HG03045 (cell line): ENCODE results near the gene USP36.

Source experiments
- ATAC-seq: cut with Tn5 transposase; IDR thresholded peaks from one replicate; pipeline ENCODE4 v1.9.1; 2021; ENCODE audit warnings: mild to moderate bottlenecking, moderate library complexity; ENCODE audit not compliant: unreplicated experiment

The USP36 gene

DNA sequence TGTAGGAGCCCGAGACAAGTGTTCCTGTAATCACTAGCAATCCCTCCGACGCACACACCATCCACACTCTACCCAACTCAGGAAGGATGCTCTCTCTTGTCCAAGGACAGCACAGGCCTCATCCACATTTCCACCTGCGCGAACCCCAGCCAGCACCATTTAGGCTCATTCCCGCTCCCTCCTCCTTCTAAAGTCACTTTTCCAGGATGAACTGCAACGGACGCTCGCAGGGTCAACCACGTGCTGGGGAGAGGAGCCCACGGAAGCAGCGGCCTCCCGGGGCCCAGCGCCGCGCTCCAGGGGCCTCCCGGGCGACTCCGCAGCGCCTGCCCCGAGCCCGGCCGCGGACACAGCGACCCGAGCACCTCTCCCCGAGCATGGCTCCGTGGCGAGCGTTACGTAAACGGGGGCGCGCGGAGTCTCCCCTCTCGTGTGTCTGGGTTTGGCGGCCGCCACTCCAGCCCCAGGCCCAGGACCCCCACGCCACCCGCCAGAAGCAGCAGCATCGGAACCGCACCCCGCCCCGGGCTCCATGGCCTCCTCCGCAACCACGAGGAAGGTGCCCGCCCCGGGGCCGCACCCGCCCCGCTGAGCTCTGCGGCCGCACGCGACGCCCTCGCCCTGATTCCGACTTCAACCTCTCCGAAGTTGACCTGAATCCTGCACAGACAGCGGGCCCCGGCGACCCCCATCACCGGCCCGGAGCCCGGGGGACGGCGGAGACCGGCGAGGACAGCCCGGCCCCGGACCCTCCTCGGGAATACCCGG, 668 bp downstream of the USP36 start:
- ATAC-seq, result peak; percentile 20

DNA sequence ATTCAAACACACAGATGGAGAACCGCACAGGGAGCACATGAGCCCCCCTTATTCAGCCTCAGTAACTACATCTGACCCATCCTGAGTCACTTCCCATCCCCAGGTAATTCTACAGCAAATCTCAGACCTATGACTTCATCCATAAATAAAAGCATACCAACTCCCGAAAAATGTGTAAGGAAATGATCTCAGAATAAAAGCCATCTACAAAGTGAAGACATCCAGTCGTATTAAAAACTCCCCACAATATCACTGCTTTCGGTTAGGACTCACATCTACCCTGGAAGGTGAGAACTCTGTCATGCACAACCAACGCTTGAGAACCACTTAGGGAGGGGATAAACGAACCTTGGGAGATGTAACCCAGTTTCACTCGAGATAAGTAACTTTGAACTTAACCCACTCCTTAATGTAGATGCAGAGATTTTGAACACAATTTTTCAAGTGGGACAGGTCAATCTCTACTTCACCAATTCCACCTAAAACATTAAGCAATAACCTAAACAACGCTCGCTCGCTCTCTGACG, 1.3 kb downstream of the USP36 start:
- no peak for ATAC-seq

DNA sequence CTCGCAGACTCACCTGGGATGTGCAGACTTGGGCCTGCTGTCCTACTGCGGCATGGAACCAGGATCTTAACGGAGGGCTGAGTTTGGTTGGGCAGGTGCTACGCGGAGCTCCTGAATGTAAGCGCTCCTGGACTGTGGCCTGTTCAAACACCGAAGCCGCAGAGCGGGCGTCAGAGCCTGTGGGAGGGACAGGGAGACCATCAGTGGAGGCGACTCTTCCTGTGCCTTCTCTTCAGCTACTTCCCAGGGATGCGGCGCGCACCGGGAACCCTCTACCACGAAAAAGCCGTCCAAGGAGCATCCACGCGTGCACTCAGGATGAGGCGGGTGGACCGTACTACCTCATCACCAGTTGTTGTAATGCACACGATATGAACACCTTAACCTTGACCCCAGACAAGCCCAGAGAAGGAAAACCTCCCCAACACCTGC, 2.0 kb downstream of the USP36 start:
- ATAC-seq, result no peak

GRCh38 chr17:78836420-78837021, 4.1 kb downstream of the USP36 start:
- ATAC-seq, result no peak

DNA sequence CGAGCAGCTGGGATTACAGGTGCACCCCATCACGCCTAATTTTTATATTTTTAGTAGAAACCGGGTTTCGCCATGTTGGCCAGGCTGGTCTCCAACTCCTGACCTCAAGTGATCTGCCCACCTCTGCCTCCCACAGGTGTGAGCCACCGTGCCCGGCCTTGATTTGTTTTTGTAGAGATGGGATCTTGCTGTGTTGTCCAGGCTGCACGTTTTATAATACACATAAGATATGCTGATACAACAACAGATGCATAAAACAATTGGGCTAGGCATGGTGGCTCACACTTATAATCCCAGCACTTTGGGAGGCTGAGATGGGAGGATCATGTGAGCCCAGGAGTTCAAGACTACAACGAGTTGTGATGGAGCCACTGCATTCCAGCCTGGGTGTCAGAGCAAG, 6.0 kb downstream of the USP36 start:
- no peak for ATAC-seq

- no peak for ATAC-seq
These were observed 8.1 kb downstream of the USP36 start for GRCh38 chr17:78832541-78832810.

GRCh38 chr17:78831688-78832540, 8.7 kb downstream of the USP36 start:
- no peak for ATAC-seq

GRCh38 chr17:78829477-78829876, 11.1 kb downstream of the USP36 start:
- ATAC-seq, result no peak

GRCh38 chr17:78828470-78829185, 12.0 kb downstream of the USP36 start:
- no peak for ATAC-seq

DNA sequence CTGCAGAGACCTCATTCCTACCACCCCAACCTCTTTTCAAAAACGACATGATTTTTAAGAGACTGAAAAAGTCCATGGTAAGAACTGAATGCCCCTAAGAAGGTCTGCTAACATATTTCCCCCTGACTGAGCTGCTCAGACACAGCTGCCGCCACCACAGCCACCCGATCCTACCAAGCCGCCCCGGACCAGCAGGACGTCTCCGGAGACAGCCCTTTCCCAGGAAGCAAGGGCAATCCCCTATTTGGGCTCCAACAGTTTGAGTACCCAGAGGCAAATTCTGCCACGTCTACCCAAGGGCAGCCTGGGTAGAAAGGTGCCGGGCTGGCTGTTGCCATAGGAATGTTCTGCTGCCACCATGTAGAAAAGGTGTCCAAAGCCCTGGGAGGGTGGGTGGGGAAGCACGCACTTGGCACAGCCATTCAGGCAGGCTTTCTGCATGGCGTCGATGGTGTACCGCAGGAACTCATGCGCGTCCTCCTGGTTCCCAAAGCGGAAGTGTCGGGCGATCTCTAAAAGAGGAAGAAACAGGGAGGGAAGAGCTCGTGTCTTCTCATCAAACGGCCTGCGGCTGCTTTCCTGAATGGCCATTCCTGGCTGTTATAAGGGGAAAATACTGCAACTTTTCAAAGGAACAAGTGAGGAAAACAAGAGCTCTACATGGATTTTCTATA, 13.6 kb downstream of the USP36 start:
- no peak for ATAC-seq

GRCh38 chr17:78826421-78826820, 14.2 kb downstream of the USP36 start:
- no peak for ATAC-seq

GRCh38 chr17:78825696-78826095, 14.9 kb downstream of the USP36 start:
- ATAC-seq, result no peak

- ATAC-seq, result no peak
These were observed 16.4 kb downstream of the USP36 start for GRCh38 chr17:78824240-78824639.

DNA sequence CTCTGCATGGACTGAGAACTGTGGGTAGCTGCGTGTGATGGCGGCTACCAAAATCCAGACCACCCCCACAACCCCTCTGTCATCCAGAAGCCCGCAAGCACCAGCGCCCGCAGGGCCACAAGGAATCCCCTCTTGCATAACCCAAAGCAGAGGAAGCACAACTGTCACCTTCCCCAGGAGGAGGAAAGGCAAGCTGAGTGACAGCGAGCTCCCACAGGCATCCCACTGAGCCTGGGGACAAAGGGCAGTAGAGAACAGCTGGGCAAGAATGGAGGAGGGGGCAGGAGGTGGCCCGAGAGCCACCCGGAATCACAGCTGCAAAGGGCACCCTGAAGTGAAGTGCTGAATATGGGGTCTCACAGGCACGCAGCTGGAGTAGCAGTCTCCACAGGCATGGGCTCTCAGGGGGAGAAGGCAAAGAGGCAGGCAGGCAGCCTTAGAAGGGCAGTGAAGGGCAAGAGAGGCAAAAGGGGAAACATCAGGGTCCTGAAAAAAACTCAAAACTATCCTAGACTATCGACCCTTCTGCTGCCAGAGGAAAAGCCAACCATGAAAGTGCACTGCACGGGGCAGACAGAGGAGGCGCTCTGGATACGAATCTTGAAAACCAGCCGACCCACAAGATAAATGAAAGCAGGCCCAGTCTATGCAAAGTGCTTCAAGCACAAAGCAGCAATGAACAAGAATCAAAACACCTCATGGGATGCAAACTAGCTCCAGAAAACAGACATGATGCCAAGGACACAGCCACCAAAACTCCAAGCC, 17.1 kb downstream of the USP36 start:
- ATAC-seq, result no peak

- ATAC-seq, result no peak
These were observed 18.1 kb downstream of the USP36 start for GRCh38 chr17:78822552-78822951.

- ATAC-seq, result no peak
These were observed 18.7 kb downstream of the USP36 start for GRCh38 chr17:78821961-78822360.

- ATAC-seq, result no peak
These were observed 19.8 kb downstream of the USP36 start for GRCh38 chr17:78820841-78821240.

- no peak for ATAC-seq
These were observed 20.5 kb downstream of the USP36 start for GRCh38 chr17:78819806-78820792.

GRCh38 chr17:78819402-78819801, 21.2 kb downstream of the USP36 start:
- no peak for ATAC-seq
